Mesenchymal stem cell (in vitro differentiated cells and primary cell): ENCODE data around the gene SGIP1.

Experiments
- DNase-seq: peaks from one replicate; pipeline ENCODE4 v3.0.0-alpha.2; 2013
- H2AFZ ChIP-seq: one replicate; pipeline ENCODE4 v1.6.1; 2013; ENCODE audit warnings: low read depth, mild to moderate bottlenecking, control low read depth, inconsistent platforms, low read length, moderate library complexity
- H2AK5ac ChIP-seq: 2 replicates; pipeline ENCODE4 v1.6.1; 2013; ENCODE audit warnings: low read length, moderate library complexity, mild to moderate bottlenecking, inconsistent platforms; ENCODE audit not compliant: severe bottlenecking
- H2BK120ac ChIP-seq: one replicate; pipeline ENCODE4 v1.6.1; 2013; ENCODE audit warnings: low read depth, mild to moderate bottlenecking, inconsistent platforms, low read length, moderate library complexity
- H2BK12ac ChIP-seq, 2 experiments: one replicate each; pipeline ENCODE4 v1.6.1; 2013; ENCODE audit warnings: inconsistent platforms in 2 of 2, low read length in 2 of 2, mild to moderate bottlenecking in 2 of 2, moderate library complexity in 2 of 2, control low read depth in 1 of 2
- H2BK15ac ChIP-seq: one replicate; pipeline ENCODE4 v1.6.1; 2013; ENCODE audit warnings: mild to moderate bottlenecking, low read depth, inconsistent platforms; ENCODE audit not compliant: poor library complexity, severe bottlenecking
- H2BK5ac ChIP-seq: 2 replicates; pipeline ENCODE4 v1.6.1; 2013; ENCODE audit warnings: low read depth, mild to moderate bottlenecking, low read length, control low read depth, inconsistent platforms; ENCODE audit not compliant: poor library complexity, severe bottlenecking
- H3K14ac ChIP-seq, 2 experiments: one replicate each; pipeline ENCODE4 v1.6.1; 2013; ENCODE audit warnings: inconsistent platforms in 2 of 2, low read length in 2 of 2, control low read depth in 1 of 2, mild to moderate bottlenecking in 1 of 2, moderate library complexity in 1 of 2
- H3K18ac ChIP-seq, 2 experiments: one replicate each; pipeline ENCODE4 v1.6.1; 2013; ENCODE audit warnings: inconsistent platforms in 2 of 2, low read length in 2 of 2, control low read depth in 1 of 2, low read depth in 1 of 2, mild to moderate bottlenecking in 1 of 2
- H3K23ac ChIP-seq, 2 experiments: one replicate each; pipeline ENCODE4 v1.6.1; 2013; ENCODE audit warnings: inconsistent platforms in 2 of 2, low read length in 2 of 2, mild to moderate bottlenecking in 2 of 2, moderate library complexity in 2 of 2, control low read depth in 1 of 2
- H3K27ac ChIP-seq: 2 replicates; pipeline ENCODE4 v1.5.1; 2013; ENCODE audit warnings: mild to moderate bottlenecking, moderate library complexity, low read length, control low read depth, inconsistent platforms; ENCODE audit not compliant: poor library complexity, severe bottlenecking
- H3K27me3 ChIP-seq, 2 experiments: 2 replicates each; pipeline versions ENCODE4 v1.6.1 to v1.7.0; 2013; ENCODE audit warnings: low read length in 2 of 2, mild to moderate bottlenecking in 2 of 2, moderate library complexity in 2 of 2, control low read depth in 1 of 2, inconsistent platforms in 1 of 2; ENCODE audit not compliant: control insufficient read depth in 1 of 2, insufficient read depth in 1 of 2
- H3K36me3 ChIP-seq, 2 experiments: 2 replicates each; pipeline versions ENCODE4 v1.6.1 to v1.7.0; 2013; ENCODE audit warnings: low read length in 2 of 2, control low read depth in 1 of 2, inconsistent platforms in 1 of 2, low read depth in 1 of 2, mild to moderate bottlenecking in 1 of 2; ENCODE audit not compliant: insufficient read depth in 2 of 2, control insufficient read depth in 1 of 2
- H3K4ac ChIP-seq, 2 experiments: one replicate each; pipeline ENCODE4 v1.6.1; 2013; ENCODE audit warnings: inconsistent platforms in 2 of 2, low read length in 2 of 2, mild to moderate bottlenecking in 2 of 2, moderate library complexity in 2 of 2, control low read depth in 1 of 2, low read depth in 1 of 2
- H3K4me1 ChIP-seq: 2 replicates; pipeline ENCODE4 v1.6.1; 2013; ENCODE audit warnings: low read depth, low read length, control low read depth; ENCODE audit not compliant: control insufficient read depth, insufficient read depth
- H3K4me2 ChIP-seq: 2 replicates; pipeline ENCODE4 v1.6.1; 2013; ENCODE audit warnings: low read length, mild to moderate bottlenecking, inconsistent platforms; ENCODE audit not compliant: poor library complexity, severe bottlenecking
- H3K4me3 ChIP-seq, 2 experiments: 2 replicates each; pipeline versions ENCODE4 v1.5.1 to v1.7.0; 2013; ENCODE audit warnings: low read length in 2 of 2, mild to moderate bottlenecking in 2 of 2, control low read depth in 1 of 2, low read depth in 1 of 2; ENCODE audit not compliant: insufficient read depth in 1 of 2
- H3K79me1 ChIP-seq: replicated peaks from 2 replicates; pipeline ENCODE4 v1.6.1; 2013; ENCODE audit warnings: mild to moderate bottlenecking, control low read depth, low read length, inconsistent platforms; ENCODE audit not compliant: poor library complexity, severe bottlenecking
- H3K9ac ChIP-seq: 2 replicates; pipeline ENCODE4 v1.7.0; 2013; ENCODE audit warnings: mild to moderate bottlenecking, low read length, moderate library complexity
- H3K9me3 ChIP-seq: 2 replicates; pipeline ENCODE4 v1.7.0; 2013; ENCODE audit warnings: mild to moderate bottlenecking, low read length; ENCODE audit not compliant: control insufficient read depth
- H4K8ac ChIP-seq: one replicate; pipeline ENCODE4 v1.6.1; 2013; ENCODE audit warnings: inconsistent platforms, mild to moderate bottlenecking, low read length, moderate library complexity
- H4K91ac ChIP-seq: one replicate; pipeline ENCODE4 v1.6.1; 2013; ENCODE audit warnings: mild to moderate bottlenecking, low read length, inconsistent platforms
- WGBS: methylation state at CpG from one replicate; pipeline ENCODE4 v1.1.7; 2013; ENCODE audit warnings: mixed read lengths; 5-methylcytosine and 5-hydroxymethylcytosine counted together

The SGIP1 gene

DNA sequence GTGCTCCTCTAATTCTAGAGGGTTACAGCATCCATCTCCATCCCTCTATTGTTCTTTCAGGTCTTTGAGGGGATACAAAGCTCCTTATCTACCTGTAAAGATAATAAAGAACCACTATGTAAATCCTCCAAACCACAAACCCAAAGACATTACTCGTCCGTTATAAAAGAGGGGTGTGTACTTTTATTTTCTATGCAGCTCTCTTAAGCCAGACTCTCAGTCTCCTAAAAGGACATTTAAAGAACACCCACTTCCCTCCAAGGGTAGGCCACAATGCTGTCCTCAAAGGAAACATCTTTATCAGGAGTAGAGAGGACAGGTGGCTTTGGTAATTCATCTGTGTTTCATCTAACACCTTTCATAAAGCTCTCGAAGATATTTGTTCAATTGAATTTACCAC, 150.4 kb downstream of the SGIP1 start:
- H3K79me1 ChIP-seq: peaks cover 3% of the 10 kb centered on the region
- H3K18ac ChIP-seq: no peak overlapping the region
- no peak overlapping the region for H2BK5ac ChIP-seq

DNA sequence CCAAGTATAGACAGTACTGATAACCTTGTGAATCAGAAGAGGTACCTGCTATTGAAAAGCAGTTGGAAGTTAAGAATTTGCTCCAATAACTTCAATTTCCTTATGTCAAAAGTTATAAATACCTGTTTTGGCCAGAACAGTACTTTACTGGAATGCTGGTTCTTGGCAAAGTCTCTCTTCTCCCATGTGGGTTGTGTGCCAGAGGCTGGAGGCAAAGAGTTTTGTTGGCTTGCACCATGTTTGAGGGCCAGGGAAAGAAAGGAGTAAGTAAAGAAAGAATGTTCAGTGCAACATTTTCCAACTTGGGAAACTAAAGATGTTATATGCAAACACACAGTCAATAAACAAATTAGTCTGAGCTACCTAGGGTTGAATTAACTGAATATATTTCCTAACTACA, 151.3 kb downstream of the SGIP1 start:
- Histone ChIP-seq H3K18ac (no peak overlapping the region), H2AFZ (no peak overlapping the region), H3K79me1 (peaks cover 3% of the 10 kb centered on the region), H2AK5ac (no peak overlapping the region), H3K9ac (no peak overlapping the region), H3K9me3 (no peaks in the 10 kb centered on the region), H3K4me3 (no peak overlapping the region), H3K4me1 (peaks cover 3% of the 10 kb centered on the region), H3K27me3 (no peaks in the 10 kb centered on the region), H3K36me3 (peaks cover 18 to 37% of the 10 kb centered on the region in 2 experiments), H3K4me2 (no peak overlapping the region), H2BK120ac (no peak overlapping the region), H3K14ac (no peak overlapping the region), H3K4ac (no peak overlapping the region), H2BK12ac (no peak overlapping the region), H2BK15ac (no peak overlapping the region), H4K91ac (no peak overlapping the region), H2BK5ac (no peak overlapping the region), H3K23ac (no peak overlapping the region), H3K27ac (no peak overlapping the region), H4K8ac (no peak overlapping the region)
- no peak for DNase-seq

More for the DNA sequence above, 150.4 kb downstream of the SGIP1 start:
- Histone ChIP-seq H3K14ac (no peak overlapping the region), H4K91ac (no peak overlapping the region), H4K8ac (no peak overlapping the region), H2AK5ac (no peak overlapping the region), H2BK120ac (no peak overlapping the region), H3K27ac (no peak overlapping the region), H3K27me3 (no peaks in the 10 kb centered on the region), H3K23ac (no peak overlapping the region), H2AFZ (no peak overlapping the region), H3K4ac (no peak overlapping the region), H3K4me1 (peaks cover 3% of the 10 kb centered on the region), H3K4me2 (no peak overlapping the region), H2BK15ac (no peak overlapping the region), H3K9ac (no peak overlapping the region), H3K36me3 (peaks cover 15 to 35% of the 10 kb centered on the region in 2 experiments), H2BK12ac (no peak overlapping the region), H3K9me3 (no peaks in the 10 kb centered on the region), H3K4me3 (no peak overlapping the region)
- DNase-seq: no peak
- 86% methylated on average over 2 of the region's 3 CpGs for whole genome bisulfite sequencing

DNA sequence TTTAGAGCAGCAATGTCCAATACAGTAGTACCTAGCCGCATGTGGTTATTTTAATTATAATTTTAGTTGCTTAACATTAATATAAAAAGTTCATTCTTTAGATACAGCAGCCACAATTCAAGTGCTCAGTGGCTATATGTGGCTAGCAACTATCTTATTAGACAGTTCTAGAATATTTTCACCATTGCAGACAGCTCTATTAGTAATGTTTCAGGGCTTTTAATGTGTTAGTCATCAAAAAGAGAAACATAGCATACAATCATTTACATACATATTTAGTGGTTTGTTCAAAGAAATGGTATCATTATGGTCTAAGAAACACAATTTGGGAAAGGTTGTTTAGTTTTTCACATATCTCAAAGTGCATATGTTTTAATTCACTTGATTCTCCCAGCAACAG, 151.7 kb downstream of the SGIP1 start:
- no peak overlapping the region for H2BK15ac ChIP-seq
- H2BK5ac ChIP-seq: no peak overlapping the region
- H3K9ac ChIP-seq: no peak overlapping the region
- no peaks in the 10 kb centered on the region for H3K27me3 ChIP-seq
- DNase-seq: no peak
- H3K79me1 ChIP-seq: peaks cover 3% of the 10 kb centered on the region
- no peak overlapping the region for H2BK120ac ChIP-seq
- H3K4me3 ChIP-seq: no peak overlapping the region
- H3K18ac ChIP-seq: no peak overlapping the region
- H3K14ac ChIP-seq: no peak overlapping the region
- no peak overlapping the region for H2AK5ac ChIP-seq
- H2BK12ac ChIP-seq: no peak overlapping the region
- H3K4me2 ChIP-seq: no peak overlapping the region
- no peak overlapping the region for H3K23ac ChIP-seq
- H4K91ac ChIP-seq: no peak overlapping the region
- H2AFZ ChIP-seq: no peak overlapping the region
- no CpG with 5 or more reads among the region's 1 CpG for WGBS
- H3K36me3 ChIP-seq: peaks cover 18 to 36% of the 10 kb centered on the region in 2 experiments
- H3K27ac ChIP-seq: no peak overlapping the region
- H3K9me3 ChIP-seq: no peaks in the 10 kb centered on the region
- H4K8ac ChIP-seq: no peak overlapping the region
- peaks cover 3% of the 10 kb centered on the region for H3K4me1 ChIP-seq
- no peak overlapping the region for H3K4ac ChIP-seq

DNA sequence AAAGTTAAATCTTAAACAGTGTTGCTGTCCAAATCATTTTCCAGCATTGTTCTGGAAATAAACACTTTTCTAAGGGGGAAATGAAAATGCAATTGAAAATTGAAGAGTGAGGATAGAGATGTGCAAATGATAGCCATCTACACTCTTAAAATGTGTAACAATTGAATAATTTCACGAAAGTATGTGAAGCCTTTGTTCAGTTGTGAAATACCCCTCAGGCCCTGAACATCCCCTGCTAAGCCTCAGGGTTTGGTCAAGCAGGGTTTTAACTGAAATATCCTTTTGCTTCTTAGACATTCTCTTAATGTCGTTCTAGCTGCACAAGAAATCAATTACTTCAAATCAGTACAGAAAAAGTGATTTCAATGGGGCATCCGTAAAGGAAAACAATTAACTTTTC, 152.5 kb downstream of the SGIP1 start:
- H3K14ac ChIP-seq: no peak overlapping the region
- no peak overlapping the region for H3K18ac ChIP-seq
- H2BK120ac ChIP-seq: no peak overlapping the region
- H3K36me3 ChIP-seq: peaks cover 18 to 39% of the 10 kb centered on the region in 2 experiments
- H2BK15ac ChIP-seq: no peak overlapping the region
- no peak overlapping the region for H3K9ac ChIP-seq
- H2AFZ ChIP-seq: no peak overlapping the region
- no peaks in the 10 kb centered on the region for H3K9me3 ChIP-seq
- H4K8ac ChIP-seq: no peak overlapping the region
- H2BK5ac ChIP-seq: no peak overlapping the region
- 97% methylated on average over 2 of the region's 3 CpGs for WGBS
- peaks cover 2% of the 10 kb centered on the region for H3K4me1 ChIP-seq
- no peak overlapping the region for H3K4me3 ChIP-seq
- no peak overlapping the region for H4K91ac ChIP-seq
- no peak overlapping the region for H2AK5ac ChIP-seq
- no peak overlapping the region for H3K27ac ChIP-seq
- H3K4me2 ChIP-seq: no peak overlapping the region
- H2BK12ac ChIP-seq: no peak overlapping the region
- no peak overlapping the region for H3K4ac ChIP-seq
- no peak for DNase-seq
- peaks cover 3% of the 10 kb centered on the region for H3K79me1 ChIP-seq
- H3K23ac ChIP-seq: no peak overlapping the region
- H3K27me3 ChIP-seq: no peaks in the 10 kb centered on the region
